GM12892 (cell line): ENCODE measurements around the gene TMEM163.

Experiments
- POLR2A ChIP-seq: IDR thresholded peaks from 2 replicates; pipeline ENCODE4 v1.6.1; 2011; ENCODE audit warnings: low read depth, low read length, control low read depth
- POLR2AphosphoS5 ChIP-seq: IDR thresholded peaks from 2 replicates; pipeline ENCODE4 v1.6.1; 2011; ENCODE audit warnings: low read depth, low read length, control low read depth

GRCh38 chr2:134762508-134762907, 43.7 kb upstream of the TMEM163 start:
- no peak for TF ChIP-seq POLR2A
- no peak for TF ChIP-seq POLR2AphosphoS5
